DMS 273 (cell line): ENCODE measurements around the gene FAM50B.
A peak's percentile ranks its signal among the peaks of the same experiment; 100 is the strongest.
"Not testable (repeated sequence)": the region's sequence is repeated elsewhere in the genome, so short reads cannot be mapped to it uniquely, and the experiment has no call there.

Source experiments
- DNase-seq: peaks from one replicate; lab custom pipeline; 2025; ENCODE audit not compliant: unreplicated experiment; lab: John Stamatoyannopoulos, UW

The FAM50B gene

GRCh38 chr6:3847521-3847920 lies 1.7 kb upstream of the FAM50B start:
- no peak for DNase-seq

GRCh38 chr6:3848380-3848779 lies 793 bp upstream of the FAM50B start:
- DNase-seq = peak; percentile 37

- DNase-seq = peak; percentile 57
Observed at GRCh38 chr6:3849681-3850450, 693 bp downstream of the FAM50B start.

GRCh38 chr6:3850451-3851203 lies 1.5 kb downstream of the FAM50B start:
- no peak for DNase-seq

GRCh38 chr6:3851839-3852238 lies 2.7 kb downstream of the FAM50B start:
- no peak for DNase-seq

GRCh38 chr6:3852391-3852790 lies 3.2 kb downstream of the FAM50B start:
- DNase-seq = no peak

GRCh38 chr6:3855866-3856265 lies 6.7 kb downstream of the FAM50B start:
- DNase-seq = no peak

GRCh38 chr6:3856576-3856975 lies 7.4 kb downstream of the FAM50B start:
- no peak for DNase-seq

GRCh38 chr6:3857468-3858456 lies 8.6 kb downstream of the FAM50B start:
- DNase-seq = no peak

GRCh38 chr6:3859878-3860552 lies 10.8 kb downstream of the FAM50B start:
- no peak for DNase-seq

GRCh38 chr6:3861424-3861823 lies 12.3 kb downstream of the FAM50B start:
- DNase-seq = no peak

- no peak for DNase-seq
Observed at GRCh38 chr6:3862038-3862437, 12.9 kb downstream of the FAM50B start.

- not testable (repeated sequence) for DNase-seq
Observed at GRCh38 chr6:3863322-3863721, 14.1 kb downstream of the FAM50B start.

GRCh38 chr6:3865463-3865862 lies 16.3 kb downstream of the FAM50B start:
- no peak for DNase-seq

- DNase-seq = no peak
Observed at GRCh38 chr6:3867641-3868502, 18.7 kb downstream of the FAM50B start.

GRCh38 chr6:3868544-3868943 lies 19.4 kb downstream of the FAM50B start:
- DNase-seq = peak; percentile 57

- no peak for DNase-seq
Observed at GRCh38 chr6:3869284-3869631, 20.1 kb downstream of the FAM50B start.

GRCh38 chr6:3869632-3870527 lies 20.7 kb downstream of the FAM50B start:
- no peak for DNase-seq

- no peak for DNase-seq
Observed at GRCh38 chr6:3870528-3870925, 21.4 kb downstream of the FAM50B start.
